Measurements from ENCODE around the gene SNAP23. TPM values are rescaled to one million over a fixed set of nuclear protein-coding genes. Genes with fewer than 3 reads are reported as not detected.
A peak's percentile ranks its signal among the peaks of the same experiment; 100 is the strongest.

The SNAP23 gene
- total and polyA plus RNA-seq, 2 experiments from 2014 or later, result 13.3 to 31.2 TPM

- H3K4me3 ChIP-seq, result peak overlapping the region; percentile 25
- H3K4me1 ChIP-seq (ENCODE audit: low read depth), result peaks cover 19% of the 10 kb centered on the region
- H3K9me3 ChIP-seq (ENCODE audit: low read depth), result no peaks in the 10 kb centered on the region
- peaks cover 46% of the 10 kb centered on the region for H3K27me3 ChIP-seq
- no peak for TF ChIP-seq CTCF (IDR thresholded peaks at IDR 0.05; ENCODE audit: low read depth, low read length)
- no peaks in the 10 kb centered on the region for H3K36me3 ChIP-seq
- DNase-seq (ENCODE audit: low read depth in 1 of 2, low spot score in 1 of 2), result peak; percentile 76 to 92
- H3K27ac ChIP-seq, result no peak overlapping the region
Observed at GRCh38 chr15:42581272-42581730, 85.9 kb downstream of the SNAP23 start.

Other genes with a start within 250 kb of the SNAP23 start
- 17.6 and 22.2 TPM in 2 replicates for gene GANC, start 222.4 kb upstream of the SNAP23 start, total RNA-seq
- gene GANC, start 222.4 kb upstream of the SNAP23 start, polyA plus RNA-seq, result 21.0 and 24.2 TPM in 2 replicates
- gene TMEM87A, start 222.2 kb upstream of the SNAP23 start, total RNA-seq, result 39.8 and 43.5 TPM in 2 replicates
- gene TMEM87A, start 222.2 kb upstream of the SNAP23 start, polyA plus RNA-seq, result 59.2 and 85.5 TPM in 2 replicates
- 37.9 and 88.3 TPM in 2 replicates for gene CAPN3, start 136.1 kb upstream of the SNAP23 start, total RNA-seq
- gene CAPN3, start 136.1 kb upstream of the SNAP23 start, polyA plus RNA-seq, result 47.0 and 79.7 TPM in 2 replicates
- 19.8 and 32.3 TPM in 2 replicates for gene ZNF106, start 4.5 kb upstream of the SNAP23 start, total RNA-seq
- gene ZNF106, start 4.5 kb upstream of the SNAP23 start, polyA plus RNA-seq, result 29.5 and 39.2 TPM in 2 replicates
- gene LRRC57, start 53.2 kb downstream of the SNAP23 start, total RNA-seq, result 7.5 and 20.3 TPM in 2 replicates
- 10.7 and 18.0 TPM in 2 replicates for gene LRRC57, start 53.2 kb downstream of the SNAP23 start, polyA plus RNA-seq
- 19.1 and 26.9 TPM in 2 replicates for gene HAUS2, start 53.2 kb downstream of the SNAP23 start, total RNA-seq
- gene HAUS2, start 53.2 kb downstream of the SNAP23 start, polyA plus RNA-seq, result 12.1 and 16.6 TPM in 2 replicates
- 2.3 and 5.5 TPM in 2 replicates for gene STARD9, start 80.0 kb downstream of the SNAP23 start, total RNA-seq
- 2.0 and 2.2 TPM in 2 replicates for gene STARD9, start 80.0 kb downstream of the SNAP23 start, polyA plus RNA-seq
- gene CDAN1, start 241.5 kb downstream of the SNAP23 start, total RNA-seq, result 14.2 and 20.9 TPM in 2 replicates
- gene CDAN1, start 241.5 kb downstream of the SNAP23 start, polyA plus RNA-seq, result 16.6 and 20.7 TPM in 2 replicates